DLD1 (cell line): ENCODE results near the gene RBM25.
"Not testable (repeated sequence)": the region's sequence is repeated elsewhere in the genome, so short reads cannot be mapped to it uniquely, and the experiment has no call there.

ENCODE experiments used
- in situ Hi-C: cut with HindIII; loops from 2 replicates; pipeline ENCODE4 v1.10.0; 2017; ENCODE audit warnings: low sequenced_read_pairs

The RBM25 gene

GRCh38 chr14:73058224-73058921 is at the start of gene RBM25:
RBM25 (plus strand) TSS chr14:73058534; CDS start chr14:73071642, 13,108 bp downstream.
- in situ Hi-C loops = no loop called here

DNA sequence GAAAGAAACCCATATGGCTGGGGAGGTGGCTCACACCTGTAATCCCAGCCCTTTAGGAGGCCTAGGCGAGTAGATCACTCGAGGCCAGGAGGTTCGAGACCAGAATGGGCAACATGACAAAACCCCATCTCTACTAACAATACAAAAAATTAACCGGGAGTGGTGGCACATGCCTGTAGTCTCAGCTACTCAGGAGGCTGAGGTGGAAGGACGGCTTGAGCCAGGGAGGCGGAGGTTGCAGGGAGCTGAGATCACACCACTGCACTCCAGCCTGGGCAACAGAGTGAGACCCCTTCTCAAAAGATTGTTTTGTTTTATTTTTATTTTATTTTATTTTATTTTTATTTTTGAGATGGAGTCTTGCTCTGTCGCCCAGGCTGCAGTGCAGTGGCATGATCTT is 47.1 kb upstream of the RBM25 start:
- in situ Hi-C loops = not testable (repeated sequence)

GRCh38 chr14:73014105-73014504 is 44.2 kb upstream of the RBM25 start:
- in situ Hi-C loops = no loop called here

DNA sequence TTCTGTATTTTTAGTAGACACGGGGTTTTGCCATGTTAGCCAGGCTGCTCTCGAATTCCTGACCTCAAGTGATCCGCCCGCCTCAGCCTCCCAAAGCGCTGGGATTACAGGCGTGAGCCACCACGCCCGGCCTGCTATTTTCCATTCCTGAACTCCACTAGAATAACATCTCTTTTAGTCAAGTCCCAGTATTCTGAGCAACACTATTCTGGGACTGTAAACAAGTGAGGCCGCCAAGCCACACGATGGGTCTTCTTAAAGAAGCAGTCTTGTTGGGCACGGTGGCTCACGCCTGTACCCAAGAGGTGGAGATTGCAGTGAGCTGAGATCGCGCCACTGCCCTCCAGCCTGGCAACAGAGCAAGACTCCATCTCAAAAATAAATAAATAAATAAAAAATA is 42.8 kb upstream of the RBM25 start:
- in situ Hi-C loops = not testable (repeated sequence)

- in situ Hi-C loops = not testable (repeated sequence)
Observed at GRCh38 chr14:73016011-73016410, 42.3 kb upstream of the RBM25 start.

DNA sequence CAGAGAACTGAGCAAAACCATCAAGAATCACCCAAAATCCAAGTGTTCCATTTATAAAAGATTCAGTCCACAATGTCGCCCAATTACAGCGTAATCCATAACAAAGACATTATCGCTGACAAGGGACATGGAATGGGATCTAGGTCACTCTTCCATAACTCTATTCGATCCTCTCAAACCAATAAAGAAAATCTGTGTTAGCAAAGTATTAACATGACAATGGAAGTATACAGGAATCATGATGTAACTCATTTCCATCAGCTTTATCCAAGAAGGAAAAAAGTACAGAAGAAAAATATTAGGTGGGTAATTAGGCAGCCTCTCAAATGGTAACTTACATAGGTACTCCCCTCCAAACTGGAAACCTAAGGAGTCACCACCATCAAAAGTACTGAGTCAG is 36.3 kb upstream of the RBM25 start:
- in situ Hi-C loops = no loop called here

DNA sequence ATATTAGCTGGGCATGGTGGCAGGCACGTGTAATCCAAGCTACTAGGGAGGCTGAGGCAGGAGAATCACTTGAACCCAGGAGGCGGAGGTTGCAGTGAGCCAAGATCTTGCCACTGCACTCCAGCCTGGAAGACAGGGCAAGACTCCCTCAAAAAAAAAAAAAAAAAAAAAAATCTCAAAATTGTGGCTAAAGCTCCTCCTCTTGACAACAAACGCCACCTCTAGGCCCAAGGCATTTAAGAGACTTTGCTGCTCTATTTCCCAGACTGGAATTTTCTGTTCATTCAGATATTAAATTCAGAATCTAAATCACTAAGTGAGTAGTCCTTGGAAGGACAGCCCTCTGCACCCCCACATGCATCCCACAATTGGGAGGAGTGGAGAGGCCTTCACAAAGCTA is 32.8 kb upstream of the RBM25 start:
- in situ Hi-C loops = no loop called here

- in situ Hi-C loops = no loop called here
Observed at GRCh38 chr14:73026243-73026844, 32.0 kb upstream of the RBM25 start.

- in situ Hi-C loops = no loop called here
Observed at GRCh38 chr14:73026845-73027542, 31.3 kb upstream of the RBM25 start, which contains the start of gene ZFYVE1. ZFYVE1 (minus strand) TSS chr14:73027106; CDS start chr14:73024508, 2,598 bp downstream.

- in situ Hi-C loops = no loop called here
Observed at GRCh38 chr14:73027546-73027945, 30.8 kb upstream of the RBM25 start.

DNA sequence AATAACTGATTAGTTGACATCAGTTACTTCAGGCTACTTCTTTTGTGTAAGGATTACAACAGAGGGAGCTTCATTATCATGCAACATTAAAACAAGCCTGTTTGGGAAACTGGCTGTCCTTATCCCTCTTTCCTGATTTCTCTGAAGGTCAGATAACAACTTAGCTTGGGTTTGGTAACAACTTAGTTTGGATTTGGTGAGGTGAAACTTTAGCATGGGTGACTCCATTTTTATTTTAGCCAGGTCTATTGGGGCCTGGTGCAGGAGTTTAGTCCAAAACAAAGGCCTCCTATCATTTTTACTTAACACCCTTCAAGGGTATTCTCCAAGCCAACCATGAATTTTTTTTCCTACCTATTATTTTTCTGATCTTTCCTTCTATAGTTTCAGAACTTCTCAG is 30.4 kb upstream of the RBM25 start:
- in situ Hi-C loops = no loop called here

GRCh38 chr14:73036706-73037450 is 21.5 kb upstream of the RBM25 start:
- in situ Hi-C loops = not testable (repeated sequence)

GRCh38 chr14:73047808-73048207 is 10.5 kb upstream of the RBM25 start:
- in situ Hi-C loops = no loop called here

- in situ Hi-C loops = no loop called here
Observed at GRCh38 chr14:73049428-73049827, 8.9 kb upstream of the RBM25 start.

GRCh38 chr14:73055251-73055650 is 3.1 kb upstream of the RBM25 start:
- in situ Hi-C loops = no loop called here

DNA sequence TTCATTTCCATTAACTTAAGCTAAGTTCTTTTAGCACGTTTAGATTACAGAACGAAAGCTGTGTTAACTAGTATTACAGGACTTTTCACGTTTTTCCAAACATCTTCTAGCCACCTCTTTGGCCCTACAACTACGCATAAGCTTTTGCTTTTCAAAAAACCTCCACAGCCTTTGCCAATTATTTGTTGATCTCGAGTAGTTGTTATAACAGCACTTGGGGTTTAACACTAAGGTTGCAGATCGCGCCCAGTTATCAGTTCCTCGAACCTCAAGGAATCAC is 450 bp upstream of the RBM25 start:
- in situ Hi-C loops = no loop called here

- in situ Hi-C loops = no loop called here
Observed at GRCh38 chr14:73058922-73059673, 764 bp downstream of the RBM25 start.

GRCh38 chr14:73069585-73069984 is 11.3 kb downstream of the RBM25 start:
- in situ Hi-C loops = no loop called here

GRCh38 chr14:73091044-73091443 is 32.7 kb downstream of the RBM25 start:
- in situ Hi-C loops = no loop called here

DNA sequence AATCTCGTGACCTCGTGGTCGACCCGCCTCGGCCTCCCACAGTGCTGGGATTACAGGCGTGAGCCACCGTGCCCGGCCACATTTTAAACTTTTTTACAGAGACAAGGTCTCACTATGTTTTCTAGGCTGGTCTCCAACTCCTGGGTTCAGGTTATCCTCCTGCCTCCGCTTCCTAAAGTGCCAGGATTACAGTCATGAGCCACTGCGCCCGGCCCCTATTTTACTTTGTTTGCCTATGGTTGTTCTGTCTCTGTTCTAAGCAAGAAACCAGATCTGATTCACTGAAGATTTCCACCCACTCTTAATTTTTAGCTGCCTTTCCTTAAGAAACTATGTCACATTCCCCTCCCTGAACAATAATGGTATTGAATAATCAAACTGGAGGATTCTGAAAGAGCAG is 39.1 kb downstream of the RBM25 start:
- in situ Hi-C loops = no loop called here

GRCh38 chr14:73100334-73100733 is 42.0 kb downstream of the RBM25 start:
- in situ Hi-C loops = no loop called here
